Stimulated activated CD4-positive, alpha-beta T cell treated with anti-CD3 and anti-CD28 coated beads, Interleukin-1b, Interleukin-23, amount 100 ng/mL, for 4 hours (primary cell): Measurements from ENCODE around the gene CD36.

Source experiments
- DNase-seq, 2 donors: peaks; one replicate each; pipeline ENCODE4 v3.0.0-alpha.2; 2020; ENCODE audit warnings: low read depth in 2 of 2

Gene CD36

GRCh38 chr7:80624763-80625162, 13.7 kb upstream of the CD36 start:
- no peak for DNase-seq

DNA sequence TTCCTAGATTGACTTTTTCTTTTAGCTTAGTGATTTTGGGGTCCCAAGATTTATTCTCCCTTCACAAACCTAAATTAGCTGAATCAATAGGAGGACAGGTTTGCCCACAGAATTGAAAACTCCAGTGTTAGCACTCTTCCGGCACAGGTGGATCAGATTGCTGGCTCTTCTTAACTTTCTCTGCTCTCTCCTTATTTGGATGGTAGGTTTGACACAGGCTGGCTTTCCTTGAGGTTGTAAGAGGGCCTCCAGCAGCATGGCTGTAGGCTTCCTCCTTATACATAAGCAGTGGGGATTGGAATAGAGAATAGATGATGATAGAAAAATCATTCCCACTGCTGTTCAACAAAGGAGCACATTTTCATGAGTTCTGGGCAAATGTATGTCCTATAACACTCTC, 9.4 kb upstream of the CD36 start:
- no peak for DNase-seq

DNA sequence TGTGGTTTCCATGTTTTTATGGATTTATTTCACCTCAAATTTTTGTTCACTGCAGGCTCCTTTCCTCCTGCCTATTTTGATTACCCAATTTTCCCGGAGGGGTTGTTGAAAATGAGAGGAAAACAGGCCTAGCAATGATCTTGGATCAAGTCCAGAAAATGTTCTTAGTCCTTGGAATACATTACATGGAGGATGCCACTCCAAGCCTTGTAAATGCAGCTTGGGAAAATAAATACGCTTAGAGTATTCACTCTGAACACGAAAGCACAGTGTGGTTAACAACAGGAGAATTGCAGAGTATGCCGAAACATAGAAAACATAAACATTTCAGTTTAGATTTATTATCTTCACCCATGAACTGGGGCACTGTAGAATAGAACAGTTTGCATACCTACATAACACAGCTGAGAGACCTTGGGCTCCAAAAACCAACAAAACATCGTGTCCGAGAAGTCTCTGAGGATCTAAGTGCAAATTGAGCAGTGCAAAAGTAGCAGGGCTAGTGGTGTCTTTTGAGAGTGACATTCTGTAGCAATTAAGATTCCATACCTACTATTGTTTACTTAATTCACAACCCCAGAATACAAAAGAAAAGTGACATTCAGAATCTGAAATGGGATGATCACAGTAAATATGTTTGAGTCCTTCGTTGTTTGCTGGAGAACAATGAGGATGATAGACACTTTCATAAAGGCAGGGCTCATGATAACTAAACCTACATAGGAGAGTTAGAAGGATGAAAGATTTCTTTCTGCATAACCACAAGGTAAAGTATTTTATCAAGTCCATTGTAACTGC, 7.6 kb upstream of the CD36 start:
- no peak for DNase-seq

- no peak for DNase-seq
Measured at GRCh38 chr7:80631421-80631820, 7.0 kb upstream of the CD36 start.

DNA sequence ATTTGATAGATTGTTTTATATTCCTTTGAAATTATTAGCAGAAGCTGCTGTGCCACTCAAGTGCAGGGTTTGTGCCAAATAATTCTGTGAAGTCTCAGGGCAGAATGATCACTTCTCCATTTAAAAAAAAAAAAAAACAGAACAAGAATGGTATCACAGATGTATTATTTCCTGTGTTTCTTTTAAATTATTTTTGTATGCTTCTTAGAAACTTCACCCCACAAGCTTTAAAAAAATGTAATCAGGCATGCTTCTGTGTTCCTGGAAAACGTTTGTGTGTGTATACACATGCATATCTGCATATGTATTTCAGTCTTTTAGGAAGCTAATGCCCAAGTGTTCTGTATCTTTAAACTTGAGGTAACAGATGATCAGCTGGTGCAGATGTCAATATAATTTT, 6.3 kb upstream of the CD36 start:
- DNase-seq, result no peak

DNA sequence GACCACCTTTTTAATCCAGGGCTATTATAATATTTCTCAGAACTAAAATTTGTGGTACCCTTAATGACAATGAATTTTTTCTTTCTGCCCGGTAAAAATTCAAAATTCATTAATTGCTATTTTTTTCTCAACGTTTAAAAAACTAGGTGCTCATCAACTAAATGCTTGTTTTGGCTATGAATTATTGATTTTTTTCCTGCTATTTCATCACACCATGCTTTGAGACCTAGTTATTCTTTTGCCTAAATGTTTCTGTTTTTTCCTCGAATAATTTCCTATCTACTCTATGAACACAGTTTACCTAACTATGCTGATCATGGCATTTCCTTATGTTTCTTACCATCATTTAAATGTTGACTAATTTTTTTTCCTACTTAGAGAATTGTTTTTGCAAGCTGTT, 5.6 kb upstream of the CD36 start:
- DNase-seq, result no peak

DNA sequence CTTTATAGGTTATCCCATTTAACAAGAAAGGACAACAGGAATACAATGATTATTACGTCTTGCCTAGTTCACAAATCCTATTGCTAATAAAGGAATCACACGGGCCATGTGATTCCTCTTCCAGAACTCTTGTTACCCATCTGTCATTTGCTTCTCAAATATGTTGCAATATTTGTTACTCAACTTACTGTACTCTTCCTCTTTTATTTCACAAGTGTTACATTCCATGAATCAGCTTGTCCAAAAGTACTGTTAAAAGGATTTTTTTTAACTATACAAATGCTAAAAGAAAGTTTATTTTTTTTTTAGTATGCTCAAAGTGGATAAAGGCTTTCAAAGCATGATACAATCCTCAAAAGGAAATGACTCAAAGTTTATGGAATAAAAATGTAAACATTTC, 3.9 kb upstream of the CD36 start:
- DNase-seq, result no peak

DNA sequence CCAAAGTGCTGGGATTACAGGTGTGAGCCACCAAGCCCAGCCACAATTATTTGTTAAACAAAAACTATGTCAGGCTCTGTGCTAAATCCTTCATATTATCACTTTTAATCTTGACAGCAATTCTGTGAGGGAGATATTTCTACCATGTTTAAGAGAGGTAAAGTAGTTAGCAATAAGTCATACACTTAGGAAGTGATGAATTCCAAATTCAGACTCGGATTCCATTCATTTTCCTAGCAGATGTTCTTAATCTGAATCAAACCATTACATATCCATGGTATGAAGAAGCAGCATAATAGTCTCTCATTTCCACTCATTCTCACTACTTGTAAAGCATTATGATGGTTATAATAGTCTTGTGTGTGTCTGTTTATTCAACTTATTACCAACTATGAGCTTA, 2.9 kb upstream of the CD36 start:
- no peak for DNase-seq

GRCh38 chr7:80635998-80636397, 2.4 kb upstream of the CD36 start:
- DNase-seq, result no peak

GRCh38 chr7:80636709-80637108, 1.7 kb upstream of the CD36 start:
- DNase-seq, result no peak

- DNase-seq, result no peak
Measured at GRCh38 chr7:80637454-80637853, 988 bp upstream of the CD36 start.

GRCh38 chr7:80639011-80639410, 569 bp downstream of the CD36 start:
- DNase-seq, result no peak

DNA sequence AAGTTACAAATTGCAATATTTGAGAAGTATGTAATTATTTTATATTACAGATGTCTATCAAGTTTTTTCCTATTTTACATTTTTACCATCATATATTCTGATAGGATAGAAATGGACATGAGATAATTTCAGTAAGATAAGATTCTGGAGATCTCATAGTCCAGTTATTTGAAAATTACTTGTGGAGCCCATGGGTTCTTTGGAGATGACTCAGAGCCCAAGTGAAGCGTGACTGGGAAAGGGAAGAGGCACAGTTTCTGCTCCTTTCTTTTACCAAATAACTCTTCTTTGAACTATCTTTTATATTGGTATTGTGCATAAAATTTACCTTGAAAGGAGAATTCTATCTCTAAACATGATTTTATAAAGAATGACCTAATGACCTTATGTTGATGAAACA, 2.4 kb downstream of the CD36 start:
- DNase-seq, result no peak

GRCh38 chr7:80641548-80641947, 3.1 kb downstream of the CD36 start:
- DNase-seq, result no peak

DNA sequence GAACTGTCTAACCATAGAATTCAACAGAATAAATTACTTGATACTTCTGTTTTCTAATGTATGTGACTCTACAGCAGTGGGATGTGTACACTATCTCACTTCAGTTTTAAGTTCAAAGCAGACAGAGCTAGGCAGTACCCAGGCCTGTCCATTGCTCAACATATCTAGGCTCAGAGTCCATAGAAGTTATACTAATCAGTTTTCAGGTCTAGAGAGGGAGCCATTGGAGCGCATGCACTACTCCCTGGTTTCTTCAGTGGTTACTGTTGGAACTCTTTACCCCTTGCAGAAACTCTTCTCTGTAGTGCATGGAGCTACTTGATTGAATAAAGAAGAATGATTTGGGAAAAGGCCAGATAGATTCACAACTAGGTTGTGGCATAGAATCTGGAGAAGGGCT, 4.4 kb downstream of the CD36 start:
- no peak for DNase-seq

DNA sequence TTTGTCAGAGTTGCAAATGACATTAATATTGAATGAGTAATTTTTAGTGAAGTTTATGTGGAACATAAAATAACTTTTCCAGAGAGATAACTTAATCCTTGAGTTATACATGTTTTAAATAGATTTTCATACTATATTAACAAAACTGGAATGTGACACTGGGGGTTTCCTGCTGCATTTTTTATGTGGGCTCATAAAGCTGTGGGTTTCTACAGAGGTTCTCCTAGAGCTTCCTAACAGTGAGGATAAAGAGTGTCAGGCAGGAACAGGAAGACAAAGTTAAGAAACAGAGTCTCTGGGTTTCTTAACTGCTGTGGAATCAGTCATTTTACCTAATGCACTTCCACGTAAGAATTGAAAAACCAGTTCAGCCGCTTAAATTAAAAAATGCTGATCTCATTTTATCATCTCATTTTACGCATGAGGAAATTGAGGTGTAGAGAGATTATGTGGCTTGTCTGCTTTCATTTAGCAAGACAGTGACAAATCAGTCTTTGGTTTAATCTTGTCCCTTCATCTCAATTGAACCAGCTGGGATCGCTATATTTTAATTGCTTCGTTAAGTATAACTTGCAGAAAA, 5.0 kb downstream of the CD36 start:
- DNase-seq, result no peak

- DNase-seq, result no peak
Measured at GRCh38 chr7:80644054-80644453, 5.6 kb downstream of the CD36 start.

DNA sequence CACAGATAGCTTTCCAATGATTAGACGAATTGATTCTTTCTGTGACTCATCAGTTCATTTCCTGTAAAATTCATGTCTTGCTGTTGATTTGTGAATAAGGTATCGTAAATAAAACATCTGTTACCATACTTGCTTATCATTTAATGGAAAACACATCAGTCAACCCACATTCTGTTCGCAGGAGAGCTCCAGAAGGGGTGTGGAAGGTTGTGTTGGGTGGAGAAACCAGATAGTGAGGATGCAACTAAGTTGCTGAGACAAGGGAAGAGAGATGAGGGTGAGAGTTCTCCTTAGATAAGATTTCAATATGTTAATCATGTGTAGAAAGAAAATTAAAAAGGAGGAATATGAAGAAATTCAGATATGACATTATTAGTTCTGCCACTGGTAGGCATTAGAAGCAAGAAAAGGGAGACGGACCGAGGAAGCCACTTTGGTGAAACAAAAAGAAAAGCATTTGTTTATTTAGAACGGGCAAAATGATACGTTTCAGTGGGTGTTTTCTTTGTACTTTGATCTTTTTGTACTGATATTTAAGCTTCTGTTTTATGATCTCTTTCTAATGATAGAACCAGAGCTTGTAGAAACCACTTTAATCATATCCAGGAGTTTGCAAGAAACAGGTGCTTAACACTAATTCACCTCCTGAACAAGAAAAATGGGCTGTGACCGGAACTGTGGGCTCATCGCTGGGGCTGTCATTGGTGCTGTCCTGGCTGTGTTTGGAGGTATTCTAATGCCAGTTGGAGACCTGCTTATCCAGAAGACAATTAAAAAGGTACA, 7.8 kb downstream of the CD36 start:
- DNase-seq, result no peak

- DNase-seq, result no peak
Measured at GRCh38 chr7:80647436-80647835, 9.0 kb downstream of the CD36 start.

- DNase-seq, result no peak
Measured at GRCh38 chr7:80648031-80648600, 9.7 kb downstream of the CD36 start.

GRCh38 chr7:80649011-80649410, 10.6 kb downstream of the CD36 start:
- DNase-seq, result no peak

- no peak for DNase-seq
Measured at GRCh38 chr7:80650030-80650429, 11.6 kb downstream of the CD36 start.

DNA sequence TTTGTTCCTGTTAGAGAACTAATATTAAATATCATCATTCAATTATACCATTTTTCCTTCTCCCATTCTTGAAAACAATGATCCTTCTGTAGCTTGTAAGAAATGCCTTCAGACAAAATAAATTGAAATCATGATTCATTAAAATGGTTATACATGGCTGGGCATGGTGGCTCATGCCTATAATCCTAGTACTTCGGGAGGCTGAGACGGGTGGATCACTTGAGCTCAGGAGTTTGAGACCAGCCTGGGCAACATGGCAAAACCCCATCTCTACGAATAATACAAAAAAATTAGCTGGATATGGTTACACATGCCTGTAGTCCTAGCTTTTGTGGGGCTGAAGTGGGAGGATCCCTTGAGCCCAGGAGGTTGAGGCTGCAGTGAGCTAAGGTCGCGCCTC, 13.0 kb downstream of the CD36 start:
- no peak for DNase-seq
